HG03442 (cell line): Measurements from ENCODE around the gene TFB1M.

Source experiments
- ATAC-seq: cut with Tn5 transposase; IDR thresholded peaks from one replicate; pipeline ENCODE4 v1.9.1; 2021; ENCODE audit warnings: mild to moderate bottlenecking, moderate library complexity; ENCODE audit not compliant: unreplicated experiment

The TFB1M gene

GRCh38 chr6:155213611-155214372, 100.5 kb downstream of the TFB1M start:
- no peak for ATAC-seq

- ATAC-seq: no peak
Measured at GRCh38 chr6:155212616-155213380, 101.5 kb downstream of the TFB1M start.

GRCh38 chr6:155212106-155212505, 102.2 kb downstream of the TFB1M start:
- no peak for ATAC-seq

GRCh38 chr6:155207223-155207622, 107.1 kb downstream of the TFB1M start:
- no peak for ATAC-seq
